Heart right ventricle (tissue), 16 donors: ENCODE measurements around the gene AATF. TPM values are rescaled to one million over a fixed set of nuclear protein-coding genes. Genes with fewer than 3 reads are reported as not detected.

Experiments
- ATAC-seq, 8 donors: fragments of 200-7000 bp; cut with Tn5 transposase; one replicate each; pipeline ENCODE4 v1.9.1; 2020; ENCODE audit warnings: mild to moderate bottlenecking in 8 of 8, moderate library complexity in 8 of 8, moderate number of reproducible peaks in 1 of 8
- DNase-seq, 2 donors: peaks; one replicate each; pipeline ENCODE4 v3.0.0-alpha.2; 2020
- H3K27ac ChIP-seq, 10 donors: fragments of 200-600 bp; sonication (generic) in 2 of 10; one replicate each; pipeline versions ENCODE4 v1.5.0 to v1.8.0; 2020 to 2022; ENCODE audit warnings: mild to moderate bottlenecking in 3 of 10
- H3K27me3 ChIP-seq, 7 donors: fragments of 200-600 bp; one replicate each; pipeline ENCODE4 v1.8.0; 2021 to 2022; ENCODE audit warnings: mild to moderate bottlenecking in 2 of 7
- H3K36me3 ChIP-seq, 9 donors: fragments of 200-600 bp; sonication (generic) in 1 of 9; one replicate each; pipeline versions ENCODE4 v1.5.0 to v1.8.0; 2020 to 2022; ENCODE audit warnings: mild to moderate bottlenecking in 2 of 9
- H3K4me1 ChIP-seq, 9 donors: fragments of 200-600 bp; sonication (generic) in 1 of 9; one replicate each; pipeline versions ENCODE4 v1.5.0 to v1.8.0; 2020 to 2022; ENCODE audit warnings: mild to moderate bottlenecking in 4 of 9
- H3K4me3 ChIP-seq, 10 donors: fragments of 200-600 bp; sonication (generic) in 2 of 10; one replicate each; pipeline versions ENCODE4 v1.5.0 to v1.8.0; 2020 to 2022; ENCODE audit warnings: mild to moderate bottlenecking in 7 of 10, moderate library complexity in 2 of 10
- H3K9me3 ChIP-seq, 11 donors: fragments of 200-600 bp in 10 of 11; sonication (generic) in 2 of 11; one replicate each; pipeline versions ENCODE4 v1.5.0 to v1.8.0; 2013 to 2022; ENCODE audit warnings: mild to moderate bottlenecking in 2 of 11, control low read depth in 1 of 11, moderate library complexity in 1 of 11
- CTCF ChIP-seq, 9 donors: fragments of 200-600 bp; sonication (generic) in 2 of 9; IDR thresholded peaks; one replicate each; pipeline versions ENCODE4 v1.5.0 to v1.8.0; 2021 to 2022; ENCODE audit warnings: antibody characterized with exemption in 9 of 9, mild to moderate bottlenecking in 5 of 9, moderate library complexity in 1 of 9
- WGBS, 2 donors: extraction: QIAGEN DNeasy Blood & Tissue Kit; methylation state at CpG; one replicate each; pipeline ENCODE4 v1.1.7; 2013; ENCODE audit warnings: inconsistent platforms in 1 of 2; 5-methylcytosine and 5-hydroxymethylcytosine counted together
- intact Hi-C, 10 donors: fragments of 100-400 bp; cut with DNase I; formaldehyde crosslinking; loops; one replicate each; pipeline versions ENCODE4 v1.11.1 to v1.14.2; 2022
- polyA plus RNA-seq, 2 donors: library from polyadenylated mRNA; stranded (reverse); fragments of 200-250 nt; gene quantifications; one replicate each; pipeline ENCODE4 v1.2.3, GENCODE V29; 2013
- total RNA-seq, 10 donors: library from RNA; stranded (reverse); fragmentation: NEBNext Ultra II Directional in 3 of 10; extraction: Animal tissue kit (Norgen Biotek cat#: 25700) in 3 of 10; gene quantifications; one replicate each; pipeline versions ENCODE4 v1.2.1 to v1.2.4, GENCODE V29; 2021 to 2023
- donor health status: Arrhythmogenic right ventricular cardiomyopathy.
- donor health status: ischemic (EF 13 %, LVEDD 7.1; RV severe dilation, severe dysfunction).
- donor health status: healthy with polysubstance abuse.
- donor health status: DM: no; HTN: yes; CAD: no.
- donor health status: DM: no; HTN: no; CAD: no.
- donor health status: ischemic (EF 25% LVEDD 6.9; RV normal size, moderate dysfunction).
- donor health status: ischemic (EF 25% LVEDD 5.7; RV mildly dilated, moderate dysfunction).
- donor health status: healthy.
- donor health status: DM: yes; HTN: yes; CAD: no.
- donor health status: Ischemic cardiomyopathy.
- donor health status: ischemic (EF 35%, LVEDD 5.7; RV mildly dilated, moderate dysfunction).
- donor health status: nonischemic (EF 11% LVEDD 7.7; RV severe dilation, severe dysfunction).
- donor health status: DM: yes; HTN: yes; CAD: no.
- donor health status: PGD.
- donor health status: ischemic (EF 29% LVEDD 5.4; RV normal size, mild dysfunction).
- donor health status: nonischemic (EF 23%, LVEDD 6.1; RV moderate dilation, normal function).

AATF gene
- total and polyA plus RNA-seq, 12 donors, result 19.9 to 35.5 (median 26.0) TPM

- Histone ChIP-seq H3K9me3 (no peaks in the 10 kb centered on the region), H3K36me3 (peaks cover 0 to 5% (median 0%) of the 10 kb centered on the region in 9 donors), H3K27me3 (no peaks in the 10 kb centered on the region), H3K4me1 (peaks cover 0 to 16% (median 8%) of the 10 kb centered on the region in 9 donors), H3K4me3 (no peak overlapping the region), H3K27ac (no peak overlapping the region)
- ATAC-seq (no peak), DNase-seq (no peak)
- TF ChIP-seq CTCF (IDR thresholded peaks at IDR 0.05), result no peak
- intact Hi-C loops, result loop anchor here in 1 of 10 donors (10.0 kb wide), 1 partner anchor 59 kb away; no protein-coding TSS in a partner anchor
- WGBS, 2 donors, result 98 to 99% methylated on average over 1 of the region's 1 CpG
Measured at GRCh38 chr17:36975922-36976515, 27.3 kb downstream of the AATF start.

- H3K27me3 ChIP-seq, result no peaks in the 10 kb centered on the region
- no peaks in the 10 kb centered on the region for H3K9me3 ChIP-seq
- intact Hi-C loops, result loop anchor here in 1 of 10 donors (10.0 kb wide), 1 partner anchor 58 kb away; no protein-coding TSS in a partner anchor
- no peak for DNase-seq
- ATAC-seq, result no peak
- no peak overlapping the region for H3K4me3 ChIP-seq
- WGBS, 2 donors, result 89 to 92% methylated on average over 2 of the region's 2 CpGs
- TF ChIP-seq CTCF (IDR thresholded peaks at IDR 0.05), result no peak
- H3K4me1 ChIP-seq, result peaks cover 0 to 18% (median 8%) of the 10 kb centered on the region in 9 donors
- H3K27ac ChIP-seq, result no peak overlapping the region
- peaks cover 0 to 5% (median 0%) of the 10 kb centered on the region in 9 donors for H3K36me3 ChIP-seq
Measured at GRCh38 chr17:36977066-36977465, 28.3 kb downstream of the AATF start.

DNA sequence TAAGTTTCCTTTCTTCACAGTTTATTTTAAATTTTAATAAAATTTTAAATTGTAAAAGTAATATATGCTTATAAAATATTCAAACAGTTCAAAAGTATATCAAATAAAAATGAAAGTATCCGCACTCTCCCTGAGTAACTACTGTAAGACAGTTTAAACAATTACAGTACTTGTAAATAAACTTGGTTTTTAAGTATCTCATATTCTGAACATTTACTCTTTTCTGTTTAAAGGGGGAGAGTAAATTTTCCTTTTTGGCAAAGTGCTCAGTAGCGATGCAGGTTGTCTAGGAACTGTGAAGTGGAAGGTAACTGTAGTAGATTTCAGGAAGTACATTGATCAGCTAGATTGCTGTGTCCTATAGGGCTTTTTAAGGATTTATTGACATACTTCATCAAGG lies 28.8 kb downstream of the AATF start:
- no peak for DNase-seq

More for the DNA sequence above, 28.8 kb downstream of the AATF start:
- ATAC-seq, result no peak
- Histone ChIP-seq H3K9me3 (no peaks in the 10 kb centered on the region), H3K4me1 (peaks cover 0 to 18% (median 8%) of the 10 kb centered on the region in 9 donors), H3K27me3 (no peaks in the 10 kb centered on the region), H3K4me3 (no peak overlapping the region), H3K36me3 (peaks cover 0 to 4% (median 0%) of the 10 kb centered on the region in 9 donors), H3K27ac (no peak overlapping the region)
- no peak for TF ChIP-seq CTCF (IDR thresholded peaks at IDR 0.05)
- intact Hi-C loops, result loop anchor here in 1 of 10 donors (10.0 kb wide), 1 partner anchor 57 kb away; no protein-coding TSS in a partner anchor
- 97 to 98% methylated on average over 2 of the region's 2 CpGs for WGBS, 2 donors
